HG02678 (cell line): Measurements from ENCODE around the gene C6orf132.

Experiments
- ATAC-seq: cut with Tn5 transposase; IDR thresholded peaks from one replicate; pipeline ENCODE4 v1.9.1; 2021; ENCODE audit warnings: mild to moderate bottlenecking, moderate library complexity; ENCODE audit not compliant: unreplicated experiment

C6orf132 gene

GRCh38 chr6:42105709-42106108 lies 36.7 kb downstream of the C6orf132 start:
- no peak for ATAC-seq

- no peak for ATAC-seq
Observed at GRCh38 chr6:42105156-42105648, 37.2 kb downstream of the C6orf132 start.

GRCh38 chr6:42104804-42105125 lies 37.7 kb downstream of the C6orf132 start:
- ATAC-seq: no peak

- ATAC-seq: no peak
Observed at GRCh38 chr6:42104095-42104803, 38.2 kb downstream of the C6orf132 start.

GRCh38 chr6:42103753-42104094 lies 38.7 kb downstream of the C6orf132 start:
- no peak for ATAC-seq

GRCh38 chr6:42103216-42103615 lies 39.2 kb downstream of the C6orf132 start:
- no peak for ATAC-seq

- no peak for ATAC-seq
Observed at GRCh38 chr6:42101186-42101657, 41.2 kb downstream of the C6orf132 start.

- no peak for ATAC-seq
Observed at GRCh38 chr6:42100029-42100901, 42.2 kb downstream of the C6orf132 start.

GRCh38 chr6:42099340-42100028 lies 42.9 kb downstream of the C6orf132 start:
- ATAC-seq: no peak

GRCh38 chr6:42095776-42096541 lies 46.5 kb downstream of the C6orf132 start:
- no peak for ATAC-seq

- no peak for ATAC-seq
Observed at GRCh38 chr6:42095094-42095493, 47.3 kb downstream of the C6orf132 start.

- ATAC-seq: no peak
Observed at GRCh38 chr6:42093582-42094329, 48.7 kb downstream of the C6orf132 start.

- no peak for ATAC-seq
Observed at GRCh38 chr6:42091718-42092023, 50.7 kb downstream of the C6orf132 start.

GRCh38 chr6:42090819-42091717 lies 51.4 kb downstream of the C6orf132 start:
- no peak for ATAC-seq

- no peak for ATAC-seq
Observed at GRCh38 chr6:42088101-42088591, 54.3 kb downstream of the C6orf132 start.

- no peak for ATAC-seq
Observed at GRCh38 chr6:42086046-42087035, 56.1 kb downstream of the C6orf132 start.

GRCh38 chr6:42084889-42085288 lies 57.5 kb downstream of the C6orf132 start:
- ATAC-seq: no peak

GRCh38 chr6:42083530-42083929 lies 58.9 kb downstream of the C6orf132 start:
- ATAC-seq: no peak
